Stimulated activated CD8-positive, alpha-beta memory T cell treated with anti-CD3 and anti-CD28 coated beads, Interleukin-7, amount 100 ng/mL, for 1 hour (primary cell): ENCODE measurements around the gene ABCB11.
"Not testable (repeated sequence)": the region's sequence is repeated elsewhere in the genome, so short reads cannot be mapped to it uniquely, and the experiment has no call there.

Source experiments
- DNase-seq, 2 donors: peaks; one replicate each; pipeline ENCODE4 v3.0.0-alpha.2; 2020; ENCODE audit warnings: low read depth in 2 of 2

The ABCB11 gene

GRCh38 chr2:169042856-169043255, 11.7 kb upstream of the ABCB11 start:
- no peak for DNase-seq

DNA sequence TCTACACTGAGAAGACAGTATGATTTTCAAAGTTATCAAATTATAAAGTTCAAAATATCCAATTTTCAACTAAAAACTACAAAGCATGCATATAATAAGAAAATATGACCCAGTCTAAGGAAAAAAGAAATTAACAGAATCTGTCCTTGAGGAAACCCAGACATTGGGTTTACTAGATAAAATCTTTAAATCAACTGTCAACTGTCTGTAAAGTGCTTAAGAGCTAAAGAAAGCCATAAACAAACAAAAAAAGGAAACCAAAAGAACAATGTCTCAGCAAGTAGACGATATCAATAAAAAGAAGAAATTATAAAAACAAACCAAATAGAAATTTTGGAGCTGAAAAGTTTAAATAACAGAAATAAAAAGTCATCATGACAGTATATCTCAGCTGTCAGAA, 10.5 kb upstream of the ABCB11 start:
- DNase-seq, result no peak

DNA sequence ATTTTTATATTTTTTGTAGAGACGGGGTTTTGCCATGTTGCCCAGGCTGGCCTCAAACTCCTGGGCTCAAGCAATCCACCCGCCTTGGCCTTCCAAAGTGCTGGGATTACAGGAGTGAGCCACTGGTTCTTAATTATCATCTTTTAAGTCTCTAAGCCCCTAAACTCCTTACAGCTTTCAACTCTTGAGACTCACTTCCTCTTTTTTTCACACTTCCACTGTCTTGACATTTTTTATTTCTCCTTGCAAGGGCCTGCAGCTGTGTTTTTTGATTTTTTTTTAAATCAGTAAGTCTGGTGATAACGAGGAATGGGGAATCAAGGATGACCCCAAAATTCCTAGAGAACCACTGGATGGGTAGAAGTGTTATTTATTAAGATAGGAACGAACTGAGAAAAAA, 8.6 kb upstream of the ABCB11 start:
- no peak for DNase-seq

GRCh38 chr2:169038338-169038757, 7.2 kb upstream of the ABCB11 start:
- DNase-seq, result no peak

DNA sequence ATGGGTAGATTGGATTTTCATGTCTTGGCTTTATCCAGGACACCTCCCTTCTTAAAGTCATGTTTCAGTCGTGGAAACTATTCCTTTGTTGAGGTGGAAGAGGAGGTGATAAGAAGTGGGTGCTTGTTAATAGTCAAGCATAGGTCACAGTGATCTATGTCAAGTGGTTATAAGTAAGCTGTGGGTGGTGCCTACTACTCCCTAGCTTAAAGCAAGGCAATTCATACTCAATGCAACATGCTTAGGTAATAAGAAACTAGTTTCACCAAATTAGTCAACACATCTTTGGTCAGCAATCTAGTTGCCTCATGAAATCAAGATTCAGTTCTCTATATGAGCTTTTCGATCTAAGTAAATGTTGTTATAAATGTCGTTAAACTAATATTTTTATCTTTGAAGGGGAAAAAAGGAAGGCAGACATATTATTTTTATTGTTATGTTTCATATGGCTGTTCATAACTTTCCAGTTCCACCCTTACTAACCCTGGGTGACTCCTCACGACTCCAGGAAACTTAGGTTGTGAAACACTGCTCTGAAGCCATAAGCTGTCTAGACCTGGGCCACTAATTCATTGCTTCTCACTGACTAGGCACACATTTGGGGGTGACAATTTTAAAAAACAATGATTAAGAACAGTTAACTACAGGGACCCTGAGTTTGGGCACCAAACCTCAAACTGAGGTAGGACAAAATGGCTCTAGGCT, 5.8 kb upstream of the ABCB11 start:
- DNase-seq, result no peak

- no peak for DNase-seq
Observed at GRCh38 chr2:169035887-169036286, 4.8 kb upstream of the ABCB11 start.

DNA sequence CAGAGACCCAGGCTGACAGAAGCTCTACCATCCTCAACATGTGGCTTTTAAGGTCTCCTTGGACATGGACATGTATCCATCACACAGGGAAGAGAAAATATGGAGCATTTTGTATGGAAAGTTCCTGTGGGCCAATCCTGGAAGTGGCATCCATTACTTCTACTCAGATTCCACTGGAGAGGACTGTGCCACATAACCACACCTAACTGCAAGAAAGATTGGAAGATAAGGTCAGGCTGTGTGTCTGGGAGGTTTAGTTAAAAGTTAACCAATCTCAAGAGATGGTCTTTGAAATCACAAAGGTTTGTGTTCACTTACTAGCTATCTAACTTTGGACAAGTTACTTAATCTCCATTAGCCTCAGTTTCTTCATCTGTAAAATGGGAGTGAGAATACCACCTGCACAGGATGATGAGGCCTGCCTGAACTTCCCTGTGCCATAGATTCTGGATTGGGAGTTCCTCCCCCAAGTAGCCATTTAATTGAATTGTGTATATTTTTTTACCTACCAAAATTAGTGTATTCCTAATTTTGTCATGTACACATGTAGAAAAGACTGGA, 3.9 kb upstream of the ABCB11 start:
- DNase-seq, result no peak

- DNase-seq, result no peak
Observed at GRCh38 chr2:169034256-169034655, 3.1 kb upstream of the ABCB11 start.

DNA sequence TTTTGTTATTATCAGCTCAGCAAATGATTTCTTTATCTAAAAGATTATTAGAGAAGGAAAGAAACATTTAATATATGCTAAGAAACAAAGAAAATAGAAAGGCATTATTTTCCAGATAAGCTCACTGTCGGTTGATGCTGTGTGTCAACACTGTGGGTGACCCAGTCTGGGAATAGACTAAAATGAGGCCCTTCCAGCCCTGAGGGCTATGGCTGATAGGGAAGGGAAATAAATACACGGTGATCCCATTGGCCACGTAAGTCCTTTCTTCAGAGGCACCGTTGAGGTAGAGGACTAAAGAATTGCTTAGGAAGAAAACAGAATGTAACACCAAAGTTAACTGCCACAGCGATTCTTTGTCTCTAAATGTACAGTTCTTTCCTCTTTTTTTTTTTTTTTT, 1.8 kb downstream of the ABCB11 start:
- DNase-seq, result no peak

GRCh38 chr2:169027234-169027633, 3.9 kb downstream of the ABCB11 start:
- DNase-seq, result no peak

DNA sequence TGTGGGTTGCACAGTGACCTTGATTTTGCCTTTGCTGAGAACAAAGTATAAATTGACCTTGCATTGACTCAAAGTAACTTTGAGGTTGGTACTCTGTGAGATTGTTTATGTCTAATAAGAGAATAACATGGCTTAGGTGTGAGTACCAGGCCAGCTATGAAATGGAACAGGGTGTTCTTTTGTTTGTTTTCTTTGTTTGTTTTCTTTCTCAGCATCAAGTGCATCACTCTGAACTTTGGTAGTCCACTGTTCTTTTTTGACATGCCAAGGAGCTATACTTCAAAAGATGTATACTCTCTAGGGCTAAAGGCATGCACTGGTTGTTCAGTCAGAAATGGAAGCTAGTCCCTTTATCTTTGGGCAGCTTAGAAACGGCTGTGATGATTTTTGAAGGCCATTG, 5.1 kb downstream of the ABCB11 start:
- DNase-seq, result no peak

- no peak for DNase-seq
Observed at GRCh38 chr2:169023161-169023560, 8.0 kb downstream of the ABCB11 start.

DNA sequence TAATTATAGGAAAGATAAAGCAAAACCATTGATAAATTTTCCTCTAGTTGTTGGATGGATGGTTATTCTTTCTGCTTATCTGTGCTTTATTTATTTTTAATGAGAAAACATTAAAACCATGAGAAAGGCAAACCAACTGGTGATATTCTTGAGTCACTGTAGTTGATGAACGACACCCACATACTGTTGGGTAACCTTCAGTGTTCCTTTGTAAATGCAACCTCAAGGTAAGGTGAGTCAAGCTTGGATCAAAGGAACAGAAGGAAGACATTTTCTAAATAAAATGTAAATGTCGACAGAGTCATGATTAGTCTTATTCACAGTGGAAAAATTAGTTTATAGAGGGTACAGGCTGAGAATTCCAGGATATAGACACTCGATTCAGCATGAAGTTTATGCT, 12.7 kb downstream of the ABCB11 start:
- DNase-seq, result no peak

GRCh38 chr2:169015943-169016342, 15.2 kb downstream of the ABCB11 start:
- DNase-seq, result no peak

DNA sequence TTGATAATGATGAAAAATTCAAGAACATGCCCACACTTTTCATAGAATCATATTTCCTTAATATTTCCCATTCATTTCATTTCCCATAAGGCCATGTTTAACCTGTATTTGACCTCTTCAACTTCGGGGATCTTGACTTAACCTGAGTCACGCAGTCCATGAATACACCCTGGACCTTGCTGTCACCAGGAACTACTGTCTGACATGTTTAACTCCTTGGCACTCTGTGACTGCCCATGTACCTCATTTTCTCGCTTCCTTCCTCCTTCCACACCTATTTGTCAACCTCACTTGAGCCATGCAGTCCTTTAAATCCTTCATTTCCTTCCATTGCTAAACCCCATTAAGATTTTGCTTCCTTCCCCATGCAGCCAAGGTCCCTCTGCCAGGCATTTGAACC, 16.3 kb downstream of the ABCB11 start:
- DNase-seq, result no peak

GRCh38 chr2:169013628-169014026, 17.5 kb downstream of the ABCB11 start:
- no peak for DNase-seq

DNA sequence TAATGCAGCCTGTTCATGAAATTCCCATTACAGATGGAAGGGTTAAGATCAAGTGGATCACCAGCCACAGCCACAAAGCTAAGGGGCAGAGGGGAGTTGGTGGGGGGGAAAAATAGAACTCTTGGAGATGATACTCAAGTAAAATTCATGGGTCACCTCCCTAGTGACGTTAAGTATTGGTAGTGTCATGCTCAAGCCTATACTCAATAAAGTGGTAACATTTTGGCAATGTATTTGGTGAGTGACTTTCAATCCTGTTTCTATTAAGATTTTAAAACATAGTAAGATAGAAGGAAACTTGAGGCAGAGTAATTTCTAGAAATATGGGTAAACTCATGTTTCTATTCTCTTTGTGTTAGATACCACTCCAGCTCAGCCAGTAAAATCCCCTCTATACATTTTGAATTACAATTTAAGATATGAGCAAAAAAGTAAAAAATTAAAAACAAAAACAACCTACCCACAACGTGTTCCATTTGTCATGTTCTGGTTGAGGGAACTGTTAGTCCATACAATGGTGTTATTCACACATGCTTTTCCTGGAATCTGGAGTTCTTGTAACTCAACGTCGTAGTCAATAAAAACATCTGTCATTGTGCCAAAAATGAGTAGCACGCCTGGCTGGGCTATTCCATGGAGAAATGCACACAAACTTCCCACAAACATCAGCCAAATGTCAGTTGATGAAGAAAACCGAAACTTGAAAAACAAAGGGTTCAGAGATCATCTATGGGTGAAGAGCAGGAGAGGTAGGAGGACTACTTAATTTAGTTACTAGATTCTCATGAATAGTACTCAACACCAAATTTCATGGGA, 18.1 kb downstream of the ABCB11 start:
- no peak for DNase-seq

GRCh38 chr2:169012191-169012792, 18.8 kb downstream of the ABCB11 start:
- DNase-seq, result not testable (repeated sequence)

- no peak for DNase-seq
Observed at GRCh38 chr2:169011698-169012097, 19.4 kb downstream of the ABCB11 start.

DNA sequence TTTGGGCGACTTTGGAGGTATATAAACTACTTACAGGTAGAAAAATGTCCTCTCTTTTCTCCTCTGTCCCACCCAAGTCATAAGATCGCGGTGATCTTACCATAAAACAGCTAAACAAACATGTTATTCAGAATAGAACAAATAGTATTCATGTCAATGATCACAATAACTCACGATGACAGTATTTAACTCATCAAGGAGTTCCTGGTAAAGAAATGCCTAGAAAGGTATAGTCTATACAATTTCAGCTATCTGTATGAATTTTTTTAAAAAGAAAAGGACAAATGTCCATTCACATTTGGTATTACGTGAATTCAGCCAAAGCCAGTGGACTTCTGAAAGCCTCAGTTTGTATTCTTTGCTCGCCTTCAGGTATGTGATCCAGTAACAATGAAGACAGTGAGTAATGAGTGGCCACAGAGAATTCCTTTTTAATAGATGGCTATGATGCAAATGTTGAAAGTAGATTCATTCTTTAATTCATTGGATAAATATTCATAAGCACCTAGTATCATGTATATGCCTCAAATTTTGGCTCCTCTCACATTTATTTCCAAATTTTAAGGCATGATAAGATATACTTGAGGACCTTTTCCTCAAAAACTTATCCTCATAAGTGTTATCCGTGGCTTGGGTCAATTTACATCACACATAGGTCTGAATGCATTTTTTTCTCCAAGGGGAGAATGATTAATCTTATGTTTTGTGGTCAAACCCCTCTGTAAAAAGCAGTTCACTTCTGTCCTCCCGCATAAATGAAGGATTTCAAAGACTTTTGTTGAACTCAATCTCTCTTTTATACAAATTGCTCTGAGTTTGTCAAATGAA, 20.3 kb downstream of the ABCB11 start:
- no peak for DNase-seq

DNA sequence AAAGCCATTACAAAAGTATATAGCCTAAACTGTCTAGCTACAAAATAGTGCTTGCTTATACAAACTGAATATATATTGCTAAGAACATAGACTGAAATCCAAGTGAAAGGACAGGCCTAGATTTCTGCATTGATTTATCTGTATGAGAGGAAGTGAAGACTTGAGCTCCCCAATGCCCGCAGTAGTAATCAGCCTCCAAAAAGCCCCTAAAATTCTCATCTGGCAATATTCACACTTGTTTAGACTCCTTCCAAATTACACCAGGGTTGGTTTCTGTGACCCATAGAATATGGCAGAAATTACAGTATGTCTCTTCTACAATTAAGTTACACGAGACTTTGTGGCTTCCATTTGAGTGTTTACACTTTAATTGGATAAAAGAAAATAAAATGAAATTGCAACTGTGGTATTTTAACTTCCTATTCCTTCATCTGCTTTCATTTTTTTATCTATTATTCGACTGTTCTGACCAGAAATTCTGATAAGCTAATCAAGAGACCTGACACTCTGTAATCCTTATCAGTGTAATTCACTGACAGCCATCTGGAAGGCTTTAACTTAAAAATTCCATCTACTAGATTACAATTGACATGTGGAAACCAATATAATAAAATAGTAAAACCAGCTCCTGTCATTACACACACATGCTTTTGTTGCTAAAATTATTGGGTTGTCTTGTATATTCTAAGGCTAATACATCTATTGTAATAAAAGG, 21.1 kb downstream of the ABCB11 start:
- no peak for DNase-seq
